HG03442 (cell line): ENCODE results near the gene LMNB1.
"Not testable (repeated sequence)": the region's sequence is repeated elsewhere in the genome, so short reads cannot be mapped to it uniquely, and the experiment has no call there.

ENCODE experiments used
- ATAC-seq: cut with Tn5 transposase; IDR thresholded peaks from one replicate; pipeline ENCODE4 v1.9.1; 2021; ENCODE audit warnings: mild to moderate bottlenecking, moderate library complexity; ENCODE audit not compliant: unreplicated experiment

LMNB1 gene

DNA sequence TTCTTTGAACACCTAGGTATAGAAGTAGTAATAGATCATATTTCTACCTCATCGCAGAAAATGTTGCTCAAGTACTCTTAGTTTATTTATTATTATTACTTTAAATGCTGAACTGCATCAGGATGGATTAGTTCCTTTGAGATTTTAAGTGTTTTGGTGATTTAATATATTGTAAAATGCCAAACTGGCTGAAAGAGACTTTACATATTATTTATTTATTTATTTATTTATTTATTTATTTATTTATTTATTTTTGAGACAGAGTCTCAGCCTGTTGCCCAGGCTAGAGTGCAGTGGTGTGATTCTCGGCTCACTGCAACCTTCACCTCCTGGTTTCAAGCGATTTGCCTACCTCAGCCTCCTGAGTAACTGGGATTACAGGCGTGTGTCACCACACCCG is 42.3 kb downstream of the LMNB1 start:
- ATAC-seq: no peak

DNA sequence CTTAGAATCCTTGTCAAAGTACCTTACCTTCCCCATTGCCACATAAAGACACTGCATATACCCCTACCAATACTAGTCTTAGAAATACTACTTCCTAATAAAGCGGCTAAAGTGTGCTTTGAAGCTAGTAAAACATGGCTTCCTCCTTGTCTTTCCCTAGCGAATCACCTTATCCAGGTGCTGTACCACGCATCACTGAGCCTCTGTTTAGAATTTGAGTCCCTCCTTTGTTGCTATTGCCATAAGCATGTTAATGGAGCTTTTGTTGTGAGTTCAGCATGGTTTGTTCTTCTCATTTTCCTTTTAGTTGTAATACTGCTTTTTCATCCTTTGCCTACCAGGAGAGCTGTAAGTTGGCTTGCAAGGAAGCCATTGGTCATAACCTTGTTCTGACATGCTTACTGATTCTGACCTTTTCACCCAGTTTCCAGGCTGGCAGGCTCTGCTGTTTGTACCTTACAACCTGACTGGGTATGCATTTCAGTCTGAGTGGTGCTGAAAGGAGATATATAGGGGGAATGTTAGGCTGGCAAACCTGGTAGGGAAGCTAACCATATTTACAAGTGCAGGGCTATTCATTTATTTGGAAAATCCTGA is 49.8 kb downstream of the LMNB1 start:
- ATAC-seq: no peak

DNA sequence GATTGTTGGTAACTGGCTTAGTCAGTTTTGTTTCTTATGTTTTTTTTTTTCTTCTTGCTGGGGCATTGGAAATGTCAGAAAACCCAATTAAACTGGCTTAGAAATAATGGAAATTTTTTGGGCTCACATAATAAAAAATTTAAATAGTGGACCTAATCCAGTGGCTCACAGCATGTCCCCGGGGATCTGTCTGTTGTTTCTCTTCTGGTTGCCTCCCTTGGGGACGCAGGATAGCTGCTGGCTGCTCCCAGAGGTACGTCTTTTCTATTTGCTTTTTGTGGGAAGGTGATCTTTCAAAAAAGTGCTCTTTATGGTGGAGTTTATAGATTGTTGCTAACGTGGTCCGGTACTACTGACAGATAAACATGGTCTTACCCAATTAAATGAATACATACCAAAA is 52.2 kb downstream of the LMNB1 start:
- no peak for ATAC-seq

DNA sequence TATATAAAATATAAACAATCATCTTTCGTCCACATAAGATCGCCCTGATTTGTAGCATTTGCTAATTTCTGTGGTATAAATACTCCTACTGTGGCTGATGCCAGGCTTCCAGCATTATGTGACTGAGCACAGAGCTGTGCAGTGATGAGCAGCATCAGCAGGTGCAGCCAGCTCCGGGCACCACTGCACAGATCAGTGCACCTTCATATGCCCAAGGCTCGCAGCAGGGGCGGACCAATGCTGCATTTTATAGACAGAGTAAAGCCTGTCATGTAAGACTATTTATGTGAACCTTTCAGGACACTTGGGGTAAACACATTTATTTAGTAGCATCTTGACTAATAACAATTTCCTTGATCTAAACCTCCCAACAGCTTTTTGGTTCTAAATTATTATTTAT is 53.1 kb downstream of the LMNB1 start:
- no peak for ATAC-seq

DNA sequence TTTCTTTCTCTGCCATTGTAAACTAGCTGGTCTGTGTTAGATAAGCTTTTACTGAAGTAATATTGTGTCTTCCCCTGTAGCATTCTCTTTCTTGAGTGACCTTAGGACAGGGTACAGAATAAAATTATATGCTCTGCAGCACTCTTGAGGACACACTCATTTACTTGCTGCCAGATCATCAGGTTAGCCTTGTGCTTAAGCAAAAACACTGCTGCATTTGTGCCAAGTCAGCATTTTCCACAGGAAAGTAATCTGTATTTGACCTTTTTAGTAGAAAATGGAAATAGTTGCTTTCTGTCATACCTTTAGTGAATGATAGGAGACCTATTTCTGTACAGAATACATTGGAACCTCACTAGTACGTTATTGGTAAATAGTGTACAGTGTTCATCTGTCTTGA is 54.2 kb downstream of the LMNB1 start:
- ATAC-seq: no peak

DNA sequence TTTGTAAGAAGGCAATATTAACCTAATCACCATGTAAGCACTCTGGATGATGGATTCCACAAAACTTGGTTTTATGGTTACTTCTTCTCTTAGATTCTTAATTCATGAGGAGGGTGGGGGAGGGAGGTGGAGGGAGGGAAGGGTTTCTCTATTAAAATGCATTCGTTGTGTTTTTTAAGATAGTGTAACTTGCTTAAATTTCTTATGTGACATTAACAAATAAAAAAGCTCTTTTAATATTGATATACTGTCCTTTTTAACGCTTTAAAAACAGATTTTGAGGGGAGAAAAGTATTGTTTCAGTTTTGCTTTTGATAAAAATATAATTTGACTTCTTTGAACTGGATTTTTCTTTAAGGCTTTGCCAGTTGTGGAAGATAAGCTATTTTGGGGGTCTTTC is 59.8 kb downstream of the LMNB1 start:
- no peak for ATAC-seq

DNA sequence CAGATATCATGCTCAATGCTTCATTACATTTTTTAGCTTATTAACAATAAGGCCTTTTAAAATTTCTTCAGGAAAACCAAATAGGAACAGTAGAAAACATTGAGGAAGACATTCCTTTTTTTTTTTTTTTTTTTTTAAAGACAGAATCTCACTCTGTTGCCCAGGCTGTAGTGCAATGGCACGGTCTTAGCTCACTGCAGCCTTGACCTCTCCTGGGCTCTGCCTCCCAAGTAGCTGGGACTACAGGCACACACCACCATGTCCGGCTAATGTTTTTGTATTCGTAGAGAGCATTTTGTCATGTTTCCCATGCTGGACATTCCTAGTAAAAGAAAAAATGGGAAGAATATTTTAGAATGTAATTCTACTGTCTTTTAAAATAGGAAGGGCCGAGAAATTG is 60.3 kb downstream of the LMNB1 start:
- no peak for ATAC-seq

DNA sequence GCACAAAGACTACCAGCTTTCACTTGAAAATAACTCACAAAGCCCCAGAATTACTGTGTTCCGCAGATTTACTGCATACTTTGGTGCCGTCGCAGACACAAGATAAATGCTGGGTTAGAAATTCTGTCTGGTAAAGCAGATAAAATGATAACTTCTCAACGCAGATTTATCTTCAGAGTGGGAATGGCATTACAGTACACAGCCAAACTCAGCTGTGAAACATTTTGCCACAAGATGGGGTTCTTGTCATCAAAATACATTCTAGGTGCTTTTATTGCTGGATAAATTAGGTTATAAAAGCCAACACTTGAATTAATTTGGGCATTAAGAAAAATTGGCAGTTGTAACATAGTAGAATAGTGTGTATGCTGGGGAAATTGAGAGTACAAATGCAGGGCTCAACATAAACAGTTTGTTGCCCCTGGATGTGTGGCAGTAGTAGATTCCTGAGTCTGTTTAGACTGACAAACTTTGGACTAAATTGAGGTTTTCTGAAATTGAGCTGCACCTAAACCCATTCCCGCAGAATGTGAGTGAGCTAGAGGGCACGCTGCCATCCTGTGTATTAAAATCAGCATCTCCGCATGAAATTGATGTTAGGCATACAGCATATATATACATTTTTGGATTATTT is 61.1 kb downstream of the LMNB1 start:
- no peak for ATAC-seq

DNA sequence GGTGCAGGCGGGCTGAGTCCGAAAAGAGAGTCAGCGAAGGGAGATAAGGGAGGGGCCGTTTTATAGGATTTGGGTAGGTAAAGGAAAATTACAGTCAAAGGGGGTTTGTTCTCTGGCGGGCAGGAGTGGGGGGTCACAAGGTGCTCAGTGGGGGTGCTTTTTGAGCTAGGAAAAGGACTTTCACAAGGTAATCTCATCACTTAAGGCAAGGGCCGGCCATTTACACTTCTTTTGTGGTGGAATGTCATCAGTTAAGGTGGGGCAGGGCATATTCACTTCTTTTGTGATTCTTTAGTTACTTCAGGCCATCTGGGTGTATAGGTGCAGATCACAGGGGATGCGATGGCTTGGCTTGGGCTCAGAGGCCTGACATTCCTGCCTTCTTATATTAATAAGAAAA is 62.5 kb downstream of the LMNB1 start:
- not testable (repeated sequence) for ATAC-seq

DNA sequence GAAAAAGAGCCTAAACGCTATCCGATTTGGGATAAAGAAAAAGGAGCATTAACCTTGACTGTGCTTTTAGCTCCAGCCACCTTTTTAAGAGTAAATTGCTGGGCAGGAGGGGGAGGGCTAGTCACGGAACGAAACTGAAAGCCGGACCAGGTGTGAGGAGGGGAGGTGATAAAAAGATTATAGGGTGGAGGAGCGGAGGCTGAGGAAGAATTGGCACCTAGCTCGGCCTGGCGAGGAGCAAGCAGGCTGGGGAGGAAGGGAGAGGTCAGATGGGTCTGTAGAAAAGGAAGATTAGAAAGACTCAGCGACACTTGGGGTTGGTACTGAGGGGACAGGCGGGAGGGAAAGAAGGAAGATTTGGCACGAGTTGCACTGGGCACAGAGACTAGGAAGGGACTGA is 66.4 kb downstream of the LMNB1 start:
- not testable (repeated sequence) for ATAC-seq

DNA sequence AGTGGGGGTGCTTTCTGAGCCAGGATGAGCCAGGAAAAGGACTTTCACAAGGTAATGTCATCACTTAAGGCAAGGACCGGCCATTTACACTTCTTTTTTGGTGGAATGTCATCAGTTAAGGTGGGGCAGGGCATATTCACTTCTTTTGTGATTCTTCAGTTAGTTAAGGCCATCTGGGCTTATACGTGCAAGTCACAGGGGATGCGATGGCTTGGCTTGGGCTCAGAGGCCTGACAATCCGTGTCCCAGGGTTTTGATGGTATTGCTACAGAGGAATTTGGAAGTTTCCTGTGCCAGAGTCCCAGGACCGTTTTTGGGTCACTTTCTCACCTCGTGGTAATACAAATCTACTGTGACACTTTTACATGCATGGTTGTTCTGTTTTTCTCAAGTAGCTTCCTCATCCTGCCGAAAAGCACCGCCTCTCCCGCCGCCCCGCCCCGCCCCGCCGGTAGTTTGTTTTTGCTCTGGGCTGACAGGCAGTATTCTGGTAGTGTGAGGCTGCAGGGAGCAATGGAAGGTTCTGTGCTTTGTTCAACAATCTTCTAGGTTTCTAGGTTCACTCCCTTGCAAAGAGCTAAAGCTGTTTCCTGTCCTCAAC is 68.6 kb downstream of the LMNB1 start:
- peak; percentile 87 for ATAC-seq

DNA sequence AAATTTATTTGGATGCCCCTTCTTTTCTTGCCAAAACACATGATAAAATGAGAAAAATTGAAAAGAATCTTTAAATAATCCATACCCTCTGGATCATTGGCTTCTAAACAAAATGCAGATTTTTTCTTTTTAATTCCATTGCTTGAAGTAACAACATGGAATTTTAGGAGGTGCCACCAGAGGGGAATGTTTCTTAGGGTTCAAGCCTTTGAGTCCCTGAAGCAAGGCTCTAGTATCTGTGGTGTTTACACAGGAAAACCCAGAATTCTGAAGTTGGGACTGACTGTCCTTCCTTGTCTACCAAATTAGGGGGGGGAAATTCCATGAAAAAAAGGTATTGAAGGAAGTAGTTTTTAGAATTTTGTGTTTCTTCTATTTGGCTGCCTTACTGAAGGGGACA is 69.4 kb downstream of the LMNB1 start:
- no peak for ATAC-seq

DNA sequence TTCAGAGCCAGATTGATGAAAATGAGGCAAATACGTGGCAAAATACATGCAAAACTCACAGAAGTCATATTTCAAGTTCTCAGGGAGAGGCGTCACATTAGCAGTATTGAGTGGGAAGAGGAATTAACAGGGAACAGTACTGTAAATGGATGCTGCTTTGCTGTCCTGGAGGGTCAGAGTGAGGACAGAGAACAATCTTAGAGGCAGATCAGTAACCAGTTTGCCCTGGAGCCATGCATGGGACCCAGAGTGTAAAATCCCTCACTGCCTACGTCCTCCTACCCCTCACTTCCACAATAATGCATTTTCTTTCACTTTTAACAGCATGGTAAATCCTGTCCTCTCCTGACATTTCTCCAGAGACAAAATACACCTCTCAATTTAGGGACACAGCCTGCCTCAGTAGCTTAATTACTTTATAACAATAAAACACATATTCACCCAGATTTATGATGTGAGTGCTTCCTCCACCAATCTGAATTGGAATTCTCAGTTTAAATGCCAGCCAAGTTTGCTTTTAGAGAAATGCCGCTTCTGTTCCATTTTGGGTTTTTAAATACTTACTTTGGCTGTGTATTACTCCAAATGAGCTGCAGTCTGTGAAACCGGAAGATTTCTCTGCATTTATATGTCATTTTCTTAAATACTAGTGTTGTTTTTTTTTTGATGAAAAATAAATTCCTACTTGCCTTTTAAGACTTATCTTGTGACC is 70.0 kb downstream of the LMNB1 start:
- no peak for ATAC-seq

DNA sequence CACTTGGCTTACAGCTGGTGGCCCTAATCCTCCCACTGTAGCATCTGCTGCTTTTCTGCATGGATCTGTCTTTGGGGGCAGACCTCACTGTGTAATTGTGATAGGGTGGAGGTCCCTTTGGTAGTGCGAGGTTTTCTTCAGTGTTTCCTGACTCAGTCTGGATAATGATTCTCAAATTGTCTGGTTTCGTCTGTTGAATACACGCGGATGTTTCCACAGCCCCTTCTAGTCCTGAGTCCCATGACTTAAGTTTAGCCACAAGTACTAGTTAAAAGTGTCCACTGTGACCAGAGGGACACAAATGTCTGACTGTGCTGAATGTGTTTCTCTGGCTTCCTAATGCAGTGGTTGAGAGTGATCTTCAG is 70.5 kb downstream of the LMNB1 start:
- no peak for ATAC-seq

DNA sequence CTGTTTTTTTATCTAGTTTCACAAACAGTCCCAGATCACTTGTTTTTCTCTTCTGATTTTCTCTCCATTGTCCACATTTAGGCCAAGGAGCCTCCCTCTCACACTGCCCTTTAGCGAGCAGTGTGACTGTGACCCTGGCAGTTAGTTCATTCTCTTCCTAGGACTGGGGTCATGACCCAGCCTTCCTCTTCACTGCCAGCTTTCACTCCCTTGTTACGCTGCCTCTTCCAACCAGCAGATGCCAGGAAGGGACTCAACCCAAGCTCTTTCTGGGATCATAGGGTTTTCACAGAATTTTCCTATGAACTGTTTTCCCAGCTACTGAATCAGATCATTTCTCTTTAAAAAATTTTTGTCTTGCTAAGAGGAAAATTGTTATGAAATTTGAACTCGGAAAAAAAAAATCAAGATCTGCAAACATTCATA is 70.9 kb downstream of the LMNB1 start:
- ATAC-seq: no peak

DNA sequence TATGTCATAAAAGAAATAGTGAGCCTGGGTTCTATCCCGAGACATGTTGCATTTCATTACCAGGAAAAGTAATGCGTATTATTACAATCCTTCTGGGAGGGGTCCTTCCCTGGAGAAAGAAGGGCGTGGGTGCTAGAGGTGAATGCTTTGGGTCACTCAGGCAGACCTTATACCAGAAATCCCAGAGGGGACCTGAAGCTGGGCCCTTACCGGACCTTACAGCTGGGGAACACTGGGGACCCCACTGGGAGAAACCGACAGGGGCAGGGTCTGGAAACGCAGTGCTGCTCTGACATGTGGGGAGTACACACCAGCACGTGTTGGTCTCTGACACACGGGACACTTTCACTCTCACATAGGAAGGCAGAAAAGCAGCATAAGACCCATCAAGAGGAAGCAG is 71.3 kb downstream of the LMNB1 start:
- ATAC-seq: no peak

DNA sequence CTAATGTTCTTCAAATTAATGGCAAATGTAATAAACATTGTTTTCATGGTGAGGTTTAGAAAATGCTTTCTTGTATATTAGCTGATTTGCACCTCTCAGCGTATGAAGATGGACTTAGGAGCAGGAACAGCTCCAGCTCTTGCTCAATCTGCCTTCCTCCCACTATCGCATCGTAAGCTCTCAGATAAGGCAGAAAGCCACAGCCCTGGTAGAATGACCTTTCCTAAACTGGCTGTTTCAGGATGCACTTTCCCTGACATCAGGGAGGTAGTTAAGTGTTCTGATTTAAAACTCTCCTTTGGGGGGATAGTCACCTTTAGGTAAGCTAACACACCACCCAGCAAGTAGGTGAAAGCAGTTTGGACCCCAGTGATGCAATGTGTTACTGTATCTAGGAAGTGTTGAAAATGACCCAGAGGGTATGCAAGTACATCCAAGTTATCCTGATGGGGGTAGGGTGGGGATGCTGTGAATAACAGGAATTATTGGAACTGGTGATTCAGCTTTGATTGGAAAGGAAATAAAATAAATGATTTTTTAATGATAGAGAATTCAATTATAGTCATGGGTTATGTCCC is 72.3 kb downstream of the LMNB1 start:
- no peak for ATAC-seq

DNA sequence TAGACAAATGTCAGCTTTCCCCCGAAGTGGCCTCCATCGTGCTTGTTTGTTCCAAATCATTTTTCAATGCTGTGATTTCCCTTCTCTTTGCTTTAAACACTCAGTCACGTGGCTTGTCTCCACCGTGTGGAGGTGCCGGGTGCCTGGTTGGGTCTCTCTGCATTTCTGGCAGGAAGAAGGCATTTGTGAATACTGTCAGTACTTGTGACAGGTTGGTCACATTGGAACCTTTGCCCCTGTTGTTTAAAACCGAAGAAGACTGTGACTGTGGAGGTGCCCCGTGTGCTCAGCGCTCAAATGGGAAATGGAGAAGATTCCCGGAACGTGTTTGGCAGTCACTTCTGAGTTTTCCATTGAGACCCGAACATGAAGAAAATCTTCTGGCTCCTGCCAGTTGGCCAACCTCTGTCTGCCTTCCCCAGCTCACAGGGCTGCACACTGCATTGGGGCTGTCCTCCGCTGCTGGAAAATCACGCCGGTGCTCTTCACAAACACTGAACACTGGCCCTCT is 74.6 kb downstream of the LMNB1 start:
- no peak for ATAC-seq

DNA sequence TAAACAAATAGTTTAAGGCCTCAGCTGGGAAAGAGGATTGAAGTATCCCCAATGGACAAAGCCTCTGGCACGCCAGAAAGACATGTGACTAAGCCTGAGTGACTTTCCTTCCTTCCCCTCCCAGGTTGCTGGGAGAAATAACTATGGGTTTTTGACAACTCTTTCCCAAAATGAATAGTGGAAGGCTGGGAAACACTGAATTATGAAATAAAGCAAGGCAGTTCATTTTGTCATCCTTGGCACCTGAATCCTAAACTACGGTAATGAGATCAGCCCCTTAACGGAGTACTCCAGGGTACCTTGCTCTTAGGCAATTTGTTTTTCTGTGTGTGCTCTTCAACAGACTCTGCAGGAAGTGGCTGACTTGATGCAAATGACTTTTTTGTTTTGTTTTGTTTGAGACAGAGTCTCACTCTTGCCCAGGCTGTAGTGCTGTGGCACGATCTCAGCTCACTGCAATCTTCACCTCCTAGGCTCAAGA is 75.2 kb downstream of the LMNB1 start:
- peak; percentile 94 for ATAC-seq

DNA sequence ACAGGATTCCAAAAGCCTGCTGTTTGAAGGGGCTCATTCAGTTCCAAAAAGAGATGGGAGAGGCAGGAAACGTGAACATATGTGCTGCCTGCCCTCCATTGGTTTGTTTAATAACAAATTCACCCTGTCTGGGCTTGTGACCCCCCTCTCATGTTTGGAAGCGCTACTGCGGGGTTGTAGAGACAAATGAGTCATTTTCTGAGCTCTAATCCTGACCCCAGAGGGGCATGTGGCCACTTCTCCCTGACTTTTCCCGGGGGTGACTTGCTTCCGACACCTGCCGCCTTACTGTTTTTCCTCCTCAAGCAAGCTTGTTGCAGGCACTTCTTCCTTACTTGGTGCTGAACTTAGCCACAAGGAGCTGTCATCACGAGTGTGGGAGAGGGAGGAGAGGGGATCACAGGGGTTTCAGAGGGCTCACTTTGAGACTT is 75.9 kb downstream of the LMNB1 start:
- ATAC-seq: no peak

DNA sequence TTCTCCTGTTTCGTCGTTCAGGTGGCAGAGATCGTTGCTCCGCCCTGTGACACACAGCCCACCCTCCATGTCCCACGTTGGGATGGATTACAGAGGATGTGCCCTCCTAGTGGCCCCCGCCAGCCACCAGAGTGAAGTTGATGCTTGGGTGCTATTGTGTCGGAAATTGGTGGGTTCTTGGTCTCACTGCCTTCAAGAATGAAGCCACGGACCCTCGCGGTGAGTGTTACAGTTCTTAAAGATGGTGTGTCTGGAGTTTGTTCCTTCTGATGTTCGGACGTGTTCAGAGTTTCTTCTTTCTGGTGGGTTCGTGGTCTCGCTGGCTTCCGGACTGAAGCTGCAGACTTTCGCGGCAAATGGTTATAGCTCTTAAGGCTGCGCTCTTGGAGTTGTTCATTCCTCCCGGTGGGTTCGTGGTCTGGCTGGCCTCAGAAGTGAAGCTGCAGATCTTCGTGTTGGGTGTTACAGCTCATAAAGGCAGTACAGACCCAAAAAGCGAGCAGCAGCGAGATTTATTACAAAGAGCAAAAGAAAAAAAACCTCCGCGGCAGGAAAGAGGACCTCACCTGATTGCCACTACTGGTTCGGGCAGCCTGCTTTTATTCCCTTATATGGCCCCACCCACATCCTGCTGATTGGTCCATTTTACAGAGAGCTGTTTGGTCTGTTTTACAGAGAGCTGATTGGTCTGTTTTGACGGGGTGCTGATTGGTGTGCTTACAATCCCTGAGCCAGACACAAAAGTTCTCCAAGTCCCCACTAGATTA is 76.8 kb downstream of the LMNB1 start:
- not testable (repeated sequence) for ATAC-seq
